Keratinocyte (primary cell): ENCODE results near the gene GBGT1. TPM values are rescaled to one million over a fixed set of nuclear protein-coding genes. Genes with fewer than 3 reads are reported as not detected.

Source experiments
- DNase-seq: peaks from one replicate; pipeline ENCODE4 v3.0.0-alpha.2; 2011; ENCODE audit warnings: low read depth, missing footprints, low spot score
- FAIRE-seq: peaks from 2 replicates; lab custom pipeline; 2011; peaks lifted over from hg19 to GRCh38; lab: Jason Lieb, UNC
- H2AFZ ChIP-seq: 2 replicates; pipeline ENCODE4 v1.6.0; 2012; ENCODE audit warnings: low read length, control low read depth, inconsistent platforms; ENCODE audit not compliant: control insufficient read depth
- H3K27ac ChIP-seq: 2 replicates; pipeline ENCODE4 v1.5.1; 2011; ENCODE audit warnings: low read length; ENCODE audit not compliant: control insufficient read depth, insufficient read depth
- H3K27me3 ChIP-seq: 3 replicates; pipeline ENCODE4 v1.6.0; 2011; ENCODE audit warnings: low read length; ENCODE audit not compliant: control insufficient read depth, insufficient read depth; ENCODE audit errors: extremely low read depth
- H3K36me3 ChIP-seq, 2 experiments: 2 replicates in 1 of 2; 3 replicates in 1 of 2; pipeline ENCODE4 v1.5.1; 2011; ENCODE audit warnings: low read length in 2 of 2, mild to moderate bottlenecking in 1 of 2; ENCODE audit not compliant: control insufficient read depth in 2 of 2, insufficient read depth in 2 of 2; ENCODE audit errors: extremely low read depth in 1 of 2
- H3K4me1 ChIP-seq: 3 replicates; pipeline ENCODE4 v1.5.1; 2011; ENCODE audit warnings: low read length; ENCODE audit not compliant: control insufficient read depth, insufficient read depth; ENCODE audit errors: extremely low read depth
- H3K4me2 ChIP-seq: 3 replicates; pipeline ENCODE4 v1.6.0; 2011; ENCODE audit warnings: low read depth, low read length; ENCODE audit not compliant: control insufficient read depth, insufficient read depth; ENCODE audit errors: extremely low read depth
- H3K4me3 ChIP-seq, 3 experiments: fragments of 200-600 bp in 1 of 3; sonication (generic) in 1 of 3; 2 replicates in 2 of 3; 3 replicates in 1 of 3; pipeline ENCODE4 v1.5.1; 2011 to 2016; ENCODE audit warnings: low read length in 3 of 3, mild to moderate bottlenecking in 3 of 3, control low read depth in 2 of 3, inconsistent platforms in 1 of 3, low read depth in 1 of 3, mixed read lengths in 1 of 3, mixed run types in 1 of 3, moderate library complexity in 1 of 3; ENCODE audit not compliant: control insufficient read depth in 2 of 3, insufficient read depth in 2 of 3; ENCODE audit errors: extremely low read depth in 1 of 3
- H3K79me2 ChIP-seq: 2 replicates; pipeline ENCODE4 v1.6.0; 2012; ENCODE audit warnings: low read length; ENCODE audit not compliant: control insufficient read depth, insufficient read depth
- H3K9ac ChIP-seq: 3 replicates; pipeline ENCODE4 v1.6.0; 2011; ENCODE audit warnings: low read length; ENCODE audit not compliant: control insufficient read depth, insufficient read depth; ENCODE audit errors: extremely low read depth
- H3K9me1 ChIP-seq: 3 replicates; pipeline ENCODE4 v1.6.0; 2011; ENCODE audit warnings: low read length; ENCODE audit not compliant: control insufficient read depth, insufficient read depth; ENCODE audit errors: extremely low read depth
- H3K9me3 ChIP-seq: 2 replicates; pipeline ENCODE4 v1.5.1; 2012; ENCODE audit warnings: low read depth, low read length; ENCODE audit not compliant: control insufficient read depth
- H4K20me1 ChIP-seq: 3 replicates; pipeline ENCODE4 v1.6.0; 2011; ENCODE audit warnings: low read length; ENCODE audit not compliant: control insufficient read depth, insufficient read depth; ENCODE audit errors: extremely low read depth
- CTCF ChIP-seq, 3 experiments: IDR thresholded peaks in 1 of 3; conservative IDR thresholded peaks in 1 of 3; optimal IDR thresholded peaks in 1 of 3; 2 replicates in 2 of 3; 3 replicates in 1 of 3; pipeline versions ENCODE3 to v1.5.1; 2011; ENCODE audit warnings: low read length in 3 of 3, mild to moderate bottlenecking in 3 of 3, moderate library complexity in 2 of 3, control low read depth in 1 of 3, inconsistent platforms in 1 of 3; ENCODE audit not compliant: insufficient read depth in 2 of 3; ENCODE audit errors: extremely low read depth in 1 of 3
- EZH2 ChIP-seq: IDR thresholded peaks from one replicate; pipeline ENCODE4 v1.6.1; 2012; ENCODE audit warnings: inconsistent platforms, mild to moderate bottlenecking, low read length, moderate library complexity
- dilution Hi-C: fragments of 300-500 bp; cut with MboI; formaldehyde crosslinking; loops from one replicate; pipeline ENCODE4 v1.7.0; 2020; ENCODE audit warnings: low sequenced_read_pairs; ENCODE audit not compliant: extremely low pct_ligation_motif_present
- polyA plus RNA-seq, 5 experiments: library from polyadenylated mRNA; depleted of rRNA in 3 of 5; stranded (reverse) in 3 of 5; stranded (forward) in 1 of 5; unstranded in 1 of 5; fragments of >200 nt; gene quantifications; 1 replicate in 1 of 5; 2 replicates in 3 of 5; 3 replicates in 1 of 5; pipeline versions ENCODE4 v1.2.1 to v1.2.3, GENCODE V29; 2011 to 2012; ENCODE audit warnings: missing spikeins in 2 of 5, low read depth in 1 of 5, low replicate concordance in 1 of 5

Gene GBGT1
- polyA plus RNA-seq, 1 donor (not counting 4 experiments of a cell fraction or from before 2014, with no cell fraction given), result 0.54 TPM

DNA sequence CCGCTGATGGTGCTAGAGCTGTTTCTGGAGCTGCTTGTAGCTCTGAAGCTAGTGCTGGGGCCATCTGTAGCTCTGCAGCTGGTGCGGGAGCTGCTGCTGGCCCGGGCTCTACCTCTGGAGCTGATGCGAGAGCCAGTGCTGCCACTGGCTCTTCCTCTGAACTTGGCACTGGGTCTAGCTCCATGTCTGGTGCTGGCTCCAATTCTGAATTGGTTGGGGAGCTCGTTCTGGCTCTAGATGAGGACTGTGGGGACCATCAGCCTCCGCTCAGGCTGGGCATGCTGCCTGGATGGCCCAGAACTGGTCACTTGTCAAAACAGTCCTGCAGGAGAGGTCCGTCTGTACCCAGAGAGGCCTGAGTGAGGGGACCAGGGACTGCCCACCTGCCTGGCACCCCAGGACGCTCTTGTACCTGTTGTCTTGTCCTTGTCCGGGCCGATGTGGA is 23.9 kb upstream of the GBGT1 start:
- Histone ChIP-seq H4K20me1 (no peaks in the 10 kb centered on the region), H3K9me3 (no peaks in the 10 kb centered on the region), H3K36me3 (no peaks in the 10 kb centered on the region), H3K27me3 (peaks cover 12% of the 10 kb centered on the region), H2AFZ (no peak overlapping the region), H3K9ac (no peak overlapping the region), H3K4me1 (no peaks in the 10 kb centered on the region), H3K27ac (no peak overlapping the region), H3K4me2 (no peak overlapping the region), H3K9me1 (no peaks in the 10 kb centered on the region), H3K4me3 (no peak overlapping the region), H3K79me2 (no peaks in the 10 kb centered on the region)
- TF ChIP-seq EZH2, result no peak
- no peak for TF ChIP-seq CTCF (optimal IDR thresholded peaks at IDR 0.05 in 1 of 3, IDR thresholded peaks at IDR 0.05 in 1 of 3, conservative IDR thresholded peaks at IDR 0.05 in 1 of 3; ENCODE audit: extremely low read depth in 1 of 3, insufficient read depth in 2 of 3, low read length in 3 of 3)
- no peak for DNase-seq
- no peak for FAIRE-seq
- dilution Hi-C loops, result no loop called here

DNA sequence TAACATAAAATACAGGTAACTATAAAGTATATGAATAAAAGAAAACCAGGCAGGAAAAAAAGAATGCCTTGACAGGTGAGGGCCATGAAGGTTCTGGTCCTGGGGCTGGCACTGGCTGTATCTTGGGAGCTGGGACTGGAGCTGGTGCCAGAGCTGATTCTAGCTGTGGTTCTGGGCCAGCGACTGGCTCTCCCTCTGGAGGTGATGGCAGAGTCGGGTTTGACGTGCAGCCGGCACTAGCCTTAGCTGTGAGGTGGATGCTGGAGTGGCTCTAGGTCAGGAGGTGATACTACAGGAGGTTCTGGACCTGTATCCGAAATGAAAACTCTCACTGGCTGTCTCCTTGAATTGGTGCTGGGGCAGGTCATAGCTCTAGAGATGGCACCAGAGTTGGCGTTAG is 23.0 kb upstream of the GBGT1 start:
- no peak overlapping the region for H3K9ac ChIP-seq

More for the DNA sequence above, 23.0 kb upstream of the GBGT1 start:
- Histone ChIP-seq H3K4me3 (no peak overlapping the region), H3K9me3 (no peaks in the 10 kb centered on the region), H3K27ac (no peak overlapping the region), H3K4me1 (no peaks in the 10 kb centered on the region), H4K20me1 (no peaks in the 10 kb centered on the region), H3K9me1 (no peaks in the 10 kb centered on the region), H2AFZ (no peak overlapping the region), H3K4me2 (no peak overlapping the region), H3K36me3 (no peaks in the 10 kb centered on the region), H3K27me3 (peaks cover 12% of the 10 kb centered on the region), H3K79me2 (no peaks in the 10 kb centered on the region)
- FAIRE-seq, result no peak
- DNase-seq, result no peak
- TF ChIP-seq CTCF (optimal IDR thresholded peaks at IDR 0.05 in 1 of 3, IDR thresholded peaks at IDR 0.05 in 1 of 3, conservative IDR thresholded peaks at IDR 0.05 in 1 of 3; ENCODE audit: extremely low read depth in 1 of 3, insufficient read depth in 2 of 3, low read length in 3 of 3) (no peak), EZH2 (no peak)
- dilution Hi-C loops, result no loop called here
